Esophagus muscularis mucosa (tissue), 4 donors: ENCODE data around the gene RPA3. TPM values are rescaled to one million over a fixed set of nuclear protein-coding genes. Genes with fewer than 3 reads are reported as not detected.

Experiments used
- DNase-seq: peaks from one replicate; pipeline ENCODE4 v3.0.0-alpha.2; 2017; ENCODE audit errors: extremely low spot score
- H3K27ac ChIP-seq, 4 donors: fragments of 200-600 bp; sonication (generic); replicated peaks in 1 of 4; 1 replicate in 3 of 4; 2 replicates in 1 of 4; pipeline ENCODE4 v1.5.1; 2016 to 2019; ENCODE audit warnings: mild to moderate bottlenecking in 1 of 4
- H3K27me3 ChIP-seq, 4 donors: fragments of 200-600 bp; sonication (generic); one replicate each; pipeline versions ENCODE4 v1.5.1 to v1.6.0; 2016 to 2019
- H3K36me3 ChIP-seq, 4 donors: fragments of 200-600 bp; sonication (generic); one replicate each; pipeline ENCODE4 v1.5.1; 2016 to 2019
- H3K4me1 ChIP-seq, 4 donors: fragments of 200-600 bp; sonication (generic); one replicate each; pipeline ENCODE4 v1.5.1; 2016 to 2019
- H3K4me3 ChIP-seq, 4 donors: fragments of 200-600 bp; sonication (generic); 1 replicate in 2 of 4; 2 replicates in 2 of 4; pipeline ENCODE4 v1.5.1; 2016 to 2019; ENCODE audit warnings: mild to moderate bottlenecking in 4 of 4, moderate library complexity in 1 of 4
- H3K9me3 ChIP-seq, 4 donors: fragments of 200-600 bp; sonication (generic); 1 replicate in 3 of 4; 2 replicates in 1 of 4; pipeline ENCODE4 v1.5.1; 2016 to 2019
- EP300 ChIP-seq: sonication (generic); formaldehyde crosslinking; IDR thresholded peaks from one replicate; pipeline ENCODE4 v1.6.1; 2017; ENCODE audit warnings: antibody characterized with exemption
- POLR2A ChIP-seq: fragments of 450-650 bp; IDR thresholded peaks from one replicate; pipeline ENCODE4 v1.6.1; 2017; ENCODE audit warnings: antibody characterized with exemption, moderate library complexity, mild to moderate bottlenecking, low read depth
- POLR2AphosphoS5 ChIP-seq, 2 donors: sonication (generic); formaldehyde crosslinking; IDR thresholded peaks; one replicate each; pipeline ENCODE4 v1.6.1; 2017; ENCODE audit warnings: antibody characterized with exemption in 2 of 2
- WGBS: methylation state at CpG from one replicate; pipeline ENCODE4 v1.1.5; 2018; 5-methylcytosine and 5-hydroxymethylcytosine counted together
- intact Hi-C: fragments of 100-400 bp; cut with DNase I; formaldehyde crosslinking; loops from one replicate; pipeline ENCODE4 v1.15.1; 2023
- total RNA-seq, 4 donors: library from RNA; depleted of rRNA; stranded (reverse); fragments of >200 nt; gene quantifications; one replicate each; pipeline versions ENCODE4 v1.1.0 to v1.2.1, GENCODE V29; 2016
- TF ChIP-seq, protein P1 (sequence below), 3 experiments: fragments of 200-600 bp in 2 of 3; fragments of 450-650 bp in 1 of 3; sonication (generic) in 2 of 3; IDR thresholded peaks; one replicate each; pipeline ENCODE4 v1.5.1; 2017 to 2019; ENCODE audit warnings: antibody characterized with exemption in 3 of 3, mild to moderate bottlenecking in 2 of 3, moderate library complexity in 1 of 3

Gene RPA3
- total RNA-seq, 4 donors from 2014 or later: 11.5 to 22.0 (median 16.3) TPM

DNA sequence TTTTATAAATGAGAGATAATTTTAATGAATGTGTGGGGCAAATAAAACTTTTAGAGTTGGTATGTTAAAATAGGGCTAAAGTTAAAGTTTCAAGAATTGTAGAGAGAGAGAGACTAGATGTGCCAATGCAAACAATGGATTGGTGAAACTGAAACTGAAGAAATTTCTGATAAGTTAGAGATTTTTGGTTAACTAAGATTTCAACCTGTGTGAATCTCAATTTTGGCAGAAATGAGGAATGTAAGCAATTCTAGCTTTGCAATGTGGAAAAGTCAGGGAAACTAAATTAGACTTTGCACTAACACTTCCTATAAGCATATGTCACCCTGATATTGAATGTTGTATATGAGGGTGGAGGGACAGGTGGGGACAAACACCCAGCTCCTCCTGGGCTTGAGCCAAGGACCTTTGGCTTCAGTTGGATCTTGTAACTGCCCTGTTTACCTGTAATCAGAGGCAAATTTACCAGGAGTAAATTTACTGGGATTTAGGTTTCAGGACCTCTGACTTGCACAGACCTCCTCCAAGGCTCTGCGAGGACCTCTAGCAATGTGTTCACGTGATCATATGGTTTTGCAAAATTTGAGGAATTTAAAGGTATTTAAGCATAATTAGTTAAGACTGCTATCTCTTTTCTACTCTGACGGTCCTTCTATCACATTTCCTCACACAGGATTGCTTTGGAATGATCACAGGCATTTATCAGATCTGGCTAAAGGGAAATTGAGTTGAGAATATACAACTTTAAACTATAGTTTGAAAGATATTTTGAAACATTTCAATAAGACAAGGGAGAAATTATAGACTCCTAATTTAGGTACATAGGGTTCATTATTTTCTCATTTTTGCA lies 33.1 kb upstream of the RPA3 start:
- H3K4me3 ChIP-seq: no peak overlapping the region

DNA sequence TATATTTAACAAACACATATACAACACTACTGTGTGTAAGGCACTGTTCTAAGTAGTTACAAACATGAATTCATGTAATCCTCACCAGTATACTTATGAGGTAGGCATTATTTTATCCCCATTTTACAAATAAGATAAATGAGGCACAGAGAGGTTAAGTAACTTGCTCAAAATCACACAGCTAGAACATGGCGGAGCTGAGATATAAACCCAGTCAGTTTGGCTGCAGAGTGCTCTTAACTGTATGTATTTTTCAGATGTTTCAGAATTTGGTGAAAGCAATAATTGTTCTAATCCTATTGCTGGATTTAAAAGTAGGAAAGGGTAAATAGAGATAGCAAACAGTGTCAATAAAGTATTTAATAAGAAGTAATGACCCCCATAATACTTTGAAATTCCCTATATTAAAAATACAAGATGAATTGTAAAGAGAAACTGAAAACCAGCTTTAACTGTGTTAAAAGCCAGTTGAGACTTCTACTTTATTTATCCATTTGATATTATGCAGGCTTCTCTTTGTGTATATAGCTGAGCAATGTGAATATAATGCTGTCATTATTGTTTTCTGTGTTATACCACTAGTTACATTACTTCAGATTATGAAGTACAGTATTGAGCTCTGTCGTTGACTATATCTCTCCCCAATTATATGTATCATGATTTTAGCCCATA lies 32.3 kb upstream of the RPA3 start:
- intact Hi-C loops: no loop called here
- Histone ChIP-seq H3K4me3 (no peak overlapping the region), H3K27ac (no peak overlapping the region), H3K4me1 (peaks cover 12 to 17% (median 13%) of the 10 kb centered on the region in 4 donors), H3K36me3 (no peaks in the 10 kb centered on the region), H3K27me3 (no peaks in the 10 kb centered on the region), H3K9me3 (no peaks in the 10 kb centered on the region)
- no peak for DNase-seq
- TF ChIP-seq, protein P1, sequence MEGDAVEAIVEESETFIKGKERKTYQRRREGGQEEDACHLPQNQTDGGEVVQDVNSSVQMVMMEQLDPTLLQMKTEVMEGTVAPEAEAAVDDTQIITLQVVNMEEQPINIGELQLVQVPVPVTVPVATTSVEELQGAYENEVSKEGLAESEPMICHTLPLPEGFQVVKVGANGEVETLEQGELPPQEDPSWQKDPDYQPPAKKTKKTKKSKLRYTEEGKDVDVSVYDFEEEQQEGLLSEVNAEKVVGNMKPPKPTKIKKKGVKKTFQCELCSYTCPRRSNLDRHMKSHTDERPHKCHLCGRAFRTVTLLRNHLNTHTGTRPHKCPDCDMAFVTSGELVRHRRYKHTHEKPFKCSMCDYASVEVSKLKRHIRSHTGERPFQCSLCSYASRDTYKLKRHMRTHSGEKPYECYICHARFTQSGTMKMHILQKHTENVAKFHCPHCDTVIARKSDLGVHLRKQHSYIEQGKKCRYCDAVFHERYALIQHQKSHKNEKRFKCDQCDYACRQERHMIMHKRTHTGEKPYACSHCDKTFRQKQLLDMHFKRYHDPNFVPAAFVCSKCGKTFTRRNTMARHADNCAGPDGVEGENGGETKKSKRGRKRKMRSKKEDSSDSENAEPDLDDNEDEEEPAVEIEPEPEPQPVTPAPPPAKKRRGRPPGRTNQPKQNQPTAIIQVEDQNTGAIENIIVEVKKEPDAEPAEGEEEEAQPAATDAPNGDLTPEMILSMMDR (IDR thresholded peaks at IDR 0.05): no peak
- no peak for TF ChIP-seq EP300
- no peak for TF ChIP-seq POLR2A
- 60% methylated on average over 2 of the region's 2 CpGs for WGBS

More for the DNA sequence above, 33.1 kb upstream of the RPA3 start:
- intact Hi-C loops: no loop called here
- Histone ChIP-seq H3K36me3 (no peaks in the 10 kb centered on the region), H3K9me3 (no peaks in the 10 kb centered on the region), H3K27ac (no peak overlapping the region), H3K27me3 (no peaks in the 10 kb centered on the region), H3K4me1 (peaks cover 6 to 12% (median 11%) of the 10 kb centered on the region in 4 donors)
- no peak for DNase-seq
- TF ChIP-seq, protein P1 (IDR thresholded peaks at IDR 0.05): no peak
- TF ChIP-seq EP300 (no peak), POLR2AphosphoS5 (IDR thresholded peaks at IDR 0.05) (no peak), POLR2A (no peak)
- WGBS: 96% methylated on average over 3 of the region's 3 CpGs

DNA sequence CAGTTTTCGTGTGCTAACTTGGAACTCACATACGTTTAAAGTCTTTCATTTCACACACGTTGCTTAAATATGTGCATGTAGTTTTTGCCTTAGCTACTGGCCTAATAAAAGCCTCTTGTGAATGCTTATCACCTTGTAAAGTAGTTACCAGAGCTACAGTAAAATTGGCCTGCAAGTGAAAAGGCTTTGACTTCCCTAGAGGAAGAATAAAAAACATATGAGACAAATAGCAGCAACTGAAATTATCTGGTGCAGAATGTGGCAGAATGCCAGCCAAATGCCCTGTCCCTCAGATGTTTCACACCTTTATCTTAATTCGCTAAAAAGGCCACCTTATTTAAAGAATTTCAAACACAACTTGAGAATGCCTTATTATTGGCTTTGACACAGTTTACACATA lies 28.1 kb upstream of the RPA3 start:
- DNase-seq: no peak
- peaks cover 9 to 17% (median 11%) of the 10 kb centered on the region in 4 donors for H3K4me1 ChIP-seq
- H3K27ac ChIP-seq: no peak overlapping the region
- TF ChIP-seq EP300: no peak
- H3K36me3 ChIP-seq: no peaks in the 10 kb centered on the region
- WGBS: 72% methylated on average over 4 of the region's 4 CpGs
- H3K4me3 ChIP-seq: no peak overlapping the region
- no peaks in the 10 kb centered on the region for H3K9me3 ChIP-seq
- intact Hi-C loops: no loop called here
- no peaks in the 10 kb centered on the region for H3K27me3 ChIP-seq

DNA sequence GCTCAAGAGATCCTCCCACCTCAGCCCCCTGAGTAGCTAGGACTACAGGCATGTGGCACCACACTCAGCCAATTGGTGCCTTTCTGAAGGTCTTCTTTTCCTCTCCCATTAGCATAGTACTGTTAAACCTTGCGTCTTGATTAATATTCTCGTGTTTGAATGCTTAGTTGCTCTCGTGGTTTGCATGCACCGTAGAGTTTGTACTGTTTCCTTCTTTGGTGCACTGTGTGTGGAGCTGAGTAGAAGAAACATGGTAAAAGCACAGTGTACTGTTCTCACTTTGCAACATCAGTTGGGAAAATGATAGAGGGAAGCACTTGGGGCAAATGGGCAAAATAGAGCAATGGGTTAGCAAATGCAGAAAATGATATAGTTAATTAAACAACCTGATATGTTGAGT lies 27.6 kb upstream of the RPA3 start:
- WGBS: 98% methylated on average over 4 of the region's 4 CpGs
- no peaks in the 10 kb centered on the region for H3K27me3 ChIP-seq
- intact Hi-C loops: no loop called here
- peaks cover 4 to 13% (median 8%) of the 10 kb centered on the region in 4 donors for H3K4me1 ChIP-seq
- no peaks in the 10 kb centered on the region for H3K36me3 ChIP-seq
- TF ChIP-seq POLR2A (no peak), EP300 (no peak), POLR2AphosphoS5 (IDR thresholded peaks at IDR 0.05) (no peak)
- TF ChIP-seq, protein P1 (IDR thresholded peaks at IDR 0.05): no peak
- H3K4me3 ChIP-seq: no peak overlapping the region
- no peak overlapping the region for H3K27ac ChIP-seq
- no peaks in the 10 kb centered on the region for H3K9me3 ChIP-seq
- DNase-seq: no peak

DNA sequence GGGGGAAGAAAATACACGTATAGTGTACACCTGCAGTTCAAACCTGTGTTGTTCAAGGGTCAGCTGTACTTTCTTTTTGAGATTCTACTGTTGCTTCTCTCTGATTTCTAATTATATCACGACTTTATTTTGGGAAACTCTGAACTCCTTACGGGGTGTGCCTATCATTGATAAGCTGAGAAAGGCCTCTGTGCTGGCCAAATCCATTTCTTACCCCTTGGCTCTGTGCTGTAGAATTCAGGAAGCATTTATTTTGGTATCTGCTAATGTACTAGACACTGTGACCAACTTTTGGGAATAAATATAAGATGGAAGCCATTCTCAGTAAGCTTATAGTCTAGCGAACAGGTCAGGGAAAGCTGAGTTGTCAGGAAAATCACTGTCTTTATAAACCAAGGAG lies 26.9 kb upstream of the RPA3 start:
- Histone ChIP-seq H3K4me1 (peaks cover 0 to 10% (median 4%) of the 10 kb centered on the region in 4 donors), H3K9me3 (no peaks in the 10 kb centered on the region), H3K4me3 (no peak overlapping the region), H3K27ac (no peak overlapping the region), H3K36me3 (no peaks in the 10 kb centered on the region), H3K27me3 (no peaks in the 10 kb centered on the region)
- TF ChIP-seq POLR2AphosphoS5 (IDR thresholded peaks at IDR 0.05): no peak
- TF ChIP-seq POLR2A: no peak
- TF ChIP-seq, protein P1 (IDR thresholded peaks at IDR 0.05): no peak
- no peak for TF ChIP-seq EP300
- DNase-seq: no peak
- intact Hi-C loops: no loop called here
- WGBS: 93% methylated on average over 4 of the region's 4 CpGs
